Motor neuron (in vitro differentiated cells): ENCODE data around the gene ACSS1. TPM values are rescaled to one million over a fixed set of nuclear protein-coding genes. Genes with fewer than 3 reads are reported as not detected.

Experiments
- ATAC-seq, 8 experiments: fragments of 200-7000 bp; cut with Tn5 transposase; replicated peaks in 6 of 8; 2 replicates each; pipeline ENCODE4 v1.8.0; 2021; ENCODE audit warnings: mild to moderate bottlenecking in 8 of 8, moderate library complexity in 8 of 8
- H3K27ac ChIP-seq, 2 donors: fragments of 250-450 bp; sonication (Bioruptor Pico); 2 replicates each; pipeline ENCODE4 v1.9.0; 2021; ENCODE audit warnings: antibody characterized with exemption in 2 of 2, mild to moderate bottlenecking in 2 of 2, moderate library complexity in 1 of 2
- H3K4me1 ChIP-seq, 2 donors: fragments of 250-450 bp; sonication (Bioruptor Pico); replicated peaks in 1 of 2; 2 replicates each; pipeline ENCODE4 v1.6.1; 2021; ENCODE audit warnings: antibody characterized with exemption in 2 of 2, mild to moderate bottlenecking in 2 of 2, moderate library complexity in 1 of 2
- H3K4me3 ChIP-seq, 5 donors: fragments of 250-450 bp; sonication (Bioruptor Pico); 2 replicates each; pipeline ENCODE4 v1.9.0; 2021; ENCODE audit warnings: antibody characterized with exemption in 5 of 5, mild to moderate bottlenecking in 5 of 5, moderate library complexity in 4 of 5
- WGBS, 10 experiments: fragments of 450-650 bp; shearing (Covaris generic); methylation state at CpG; one replicate each; pipeline ENCODE4 v1.0.0; 2022; 5-methylcytosine and 5-hydroxymethylcytosine counted together
- in situ Hi-C, 9 experiments: fragments of 400-800 bp; cut with MboI; loops; one replicate each; pipeline ENCODE4 v1.15.0; 2021; ENCODE audit warnings: low sequenced_read_pairs in 9 of 9, low pct_unique_long_range_greater_than_20kb in 2 of 9; ENCODE audit not compliant: unreplicated experiment in 9 of 9
- total RNA-seq, 8 experiments: library from RNA; unstranded; fragments of 300-600 nt; gene quantifications; 2 replicates each; pipeline versions ENCODE4 v1.2.3 to v1.2.4, GENCODE V29; 2022

Gene ACSS1
- total RNA-seq, 8 experiments from 2014 or later = 2.1 to 28.9 (median 3.8) TPM

GRCh38 chr20:25084626-25085187 is 26.8 kb upstream of the ACSS1 start:
- Histone ChIP-seq H3K27ac (no peak overlapping the region), H3K4me1 (peaks cover 9 to 17% of the 10 kb centered on the region in 2 donors), H3K4me3 (peak overlapping the region in 2 of 5 donors; percentile 15 to 25)
- in situ Hi-C loops = no loop called here
- peak in 1 of 8 experiments; percentile 6 for ATAC-seq
- 0 to 20% (median 9%) methylated on average over 1 to 7 of the region's 36 CpGs; no CpG with 5 or more reads in 4 of the 10 experiments for WGBS, 10 experiments

- peak in 7 of 8 experiments; percentile 23 to 76 (median 59) for ATAC-seq
- in situ Hi-C loops = no loop called here
- peak overlapping the region in 4 of 5 donors; percentile 1 to 25 (median 13) for H3K4me3 ChIP-seq
- WGBS, 10 experiments = 0 to 7% (median 4%) methylated on average over 3 to 16 of the region's 54 CpGs; no CpG with 5 or more reads in 4 of the 10 experiments
- peaks cover 9 to 17% of the 10 kb centered on the region in 2 donors for H3K4me1 ChIP-seq
- H3K27ac ChIP-seq = no peak overlapping the region
Observed at GRCh38 chr20:25083773-25084625, 26.1 kb upstream of the ACSS1 start.

- 2 to 10% (median 4%) methylated on average over 5 to 24 of the region's 44 CpGs; no CpG with 5 or more reads in 1 of the 10 experiments for WGBS, 10 experiments
Observed at GRCh38 chr20:25083141-25083772, 25.3 kb upstream of the ACSS1 start.

GRCh38 chr20:25082498-25082873 is 24.5 kb upstream of the ACSS1 start:
- no peak for ATAC-seq
- Histone ChIP-seq H3K27ac (no peak overlapping the region), H3K4me3 (no peak overlapping the region), H3K4me1 (peaks cover 9 to 22% of the 10 kb centered on the region in 2 donors)
- in situ Hi-C loops = no loop called here
- 0 to 33% (median 17%) methylated on average over 2 to 6 of the region's 9 CpGs; no CpG with 5 or more reads in 5 of the 10 experiments for WGBS, 10 experiments

More at GRCh38 chr20:25083141-25083772, 25.3 kb upstream of the ACSS1 start:
- peak in 2 of 8 experiments; percentile 7 to 17 for ATAC-seq
- peaks cover 9 to 17% of the 10 kb centered on the region in 2 donors for H3K4me1 ChIP-seq
- peak overlapping the region in 3 of 5 donors; percentile 1 to 25 (median 11) for H3K4me3 ChIP-seq
- H3K27ac ChIP-seq = no peak overlapping the region
- in situ Hi-C loops = no loop called here

DNA sequence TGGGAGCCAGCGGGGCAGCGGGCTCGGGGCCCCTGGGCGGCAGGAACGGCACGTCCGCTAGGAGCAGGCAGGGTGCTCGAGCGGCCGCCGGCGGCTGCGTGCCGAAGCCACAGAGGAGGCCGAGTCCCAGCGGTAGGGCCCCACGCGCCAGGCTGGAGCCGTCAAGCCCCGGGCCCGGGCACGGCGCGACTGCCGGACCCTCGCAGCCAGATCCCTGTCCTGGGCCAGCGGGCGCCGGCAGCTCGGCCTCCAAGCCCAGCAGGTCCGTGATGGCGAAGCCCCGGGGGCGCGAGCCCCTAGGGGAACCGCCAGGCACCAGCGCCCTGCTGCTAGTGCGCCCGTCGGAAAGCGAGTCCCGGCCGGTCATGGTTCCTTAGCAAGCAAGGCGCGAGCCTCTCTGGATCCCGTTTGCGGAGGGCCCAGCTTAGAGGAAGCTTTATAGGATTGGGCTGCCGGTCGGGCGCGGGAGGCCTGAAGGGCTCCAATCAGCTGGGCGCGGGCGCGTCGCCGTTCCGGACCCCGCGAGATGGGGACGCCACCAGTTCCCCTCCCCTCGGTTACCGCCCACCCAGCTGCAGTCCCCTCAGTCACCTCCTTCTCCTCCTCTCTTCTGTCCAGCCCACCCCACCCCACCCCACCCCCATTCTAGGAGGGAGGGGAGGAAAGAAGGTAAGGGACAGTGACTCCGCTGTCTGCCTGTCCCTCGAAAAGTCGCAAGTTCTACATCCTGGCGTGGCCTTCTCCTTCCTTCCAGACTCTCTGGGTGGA is 24.0 kb upstream of the ACSS1 start, which contains the start of gene VSX1:
Gene VSX1, minus strand, starts transcription at position 412 of the 768 bp plus-strand sequence. Its CDS starts 45 bp downstream, at position 367.
- Histone ChIP-seq H3K4me3 (peak within 1 kb of the TSS; percentile 8 to 29 (median 27)), H3K4me1 (peaks cover 9 to 24% of the 10 kb centered on the region in 2 donors), H3K27ac (no peak within 1 kb of the TSS)
- in situ Hi-C loops = no loop called here
- 3% methylated on average over 19 of the region's 67 CpGs; no CpG with 5 or more reads in 9 of the 10 experiments for WGBS, 10 experiments
- no peak for ATAC-seq

GRCh38 chr20:25081065-25081729 is 23.3 kb upstream of the ACSS1 start:
- in situ Hi-C loops = no loop called here
- peak in 6 of 8 experiments; percentile 44 to 58 (median 53) for ATAC-seq
- WGBS, 10 experiments = 0 to 36% (median 4%) methylated on average over 1 to 12 of the region's 54 CpGs; no CpG with 5 or more reads in 2 of the 10 experiments
- peaks cover 9 to 24% of the 10 kb centered on the region in 2 donors for H3K4me1 ChIP-seq
- no peak overlapping the region for H3K27ac ChIP-seq
- H3K4me3 ChIP-seq = peak overlapping the region; percentile 8 to 29 (median 27)

DNA sequence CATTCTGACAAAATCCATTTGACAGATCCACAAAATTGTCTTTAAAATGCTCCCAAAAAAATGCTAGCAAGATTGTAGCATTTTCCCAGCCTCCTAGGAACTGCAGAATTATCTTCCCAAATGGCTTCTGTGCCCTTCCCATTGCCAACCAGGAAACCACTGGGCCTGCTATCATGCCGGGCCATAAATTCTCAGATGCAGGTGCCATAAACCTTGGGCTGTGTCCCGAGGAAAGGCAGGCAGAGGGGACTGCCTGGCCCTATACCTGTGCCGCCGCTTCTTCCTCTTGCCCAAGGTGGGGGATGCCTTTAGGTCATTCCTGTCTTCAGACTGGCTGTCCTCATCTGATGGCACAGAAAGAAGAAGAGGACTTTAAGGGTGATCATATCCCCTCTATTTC is 21.2 kb upstream of the ACSS1 start:
- ATAC-seq = no peak
- in situ Hi-C loops = loop anchor here in 1 of 9 experiments (10.0 kb wide), 1 partner anchor 96 kb away; no protein-coding TSS in a partner anchor
- WGBS, 10 experiments = 60 to 100% (median 74%) methylated on average over 1 to 4 of the region's 4 CpGs; no CpG with 5 or more reads in 3 of the 10 experiments

DNA sequence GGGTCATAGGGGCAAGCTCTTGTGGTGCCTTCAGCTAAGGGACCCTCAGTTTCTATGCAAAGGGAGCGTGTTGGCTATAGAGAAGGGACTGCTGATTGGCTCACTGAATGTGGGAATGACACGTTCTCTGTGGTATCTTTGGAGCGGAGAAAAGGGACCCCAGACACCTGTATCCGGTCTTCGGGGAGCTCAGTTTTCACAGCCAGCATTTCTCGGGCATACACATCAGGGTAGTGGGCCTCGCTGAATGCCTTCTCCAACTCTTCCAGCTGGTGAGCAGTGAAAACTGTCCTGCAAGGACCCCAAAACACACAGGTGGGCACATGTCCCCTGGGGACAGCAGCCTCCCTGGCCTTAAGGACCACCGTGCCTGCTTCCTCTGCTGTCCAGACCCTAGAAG is 20.7 kb upstream of the ACSS1 start:
- no peak for ATAC-seq
- H3K27ac ChIP-seq = no peak overlapping the region
- peaks cover 6 to 18% of the 10 kb centered on the region in 2 donors for H3K4me1 ChIP-seq
- in situ Hi-C loops = loop anchor here in 1 of 9 experiments (10.0 kb wide), 1 partner anchor 96 kb away; no protein-coding TSS in a partner anchor
- no peak overlapping the region for H3K4me3 ChIP-seq
- 33 to 100% (median 65%) methylated on average over 1 to 8 of the region's 8 CpGs; no CpG with 5 or more reads in 3 of the 10 experiments for WGBS, 10 experiments

More for the DNA sequence above, 21.2 kb upstream of the ACSS1 start:
- Histone ChIP-seq H3K4me1 (peaks cover 9 to 21% of the 10 kb centered on the region in 2 donors), H3K27ac (no peak overlapping the region), H3K4me3 (no peak overlapping the region)

- peak; percentile 66 to 84 (median 80) for ATAC-seq
- WGBS, 10 experiments = 0 to 31% (median 5%) methylated on average over 1 to 17 of the region's 38 CpGs; no CpG with 5 or more reads in 3 of the 10 experiments
- no peak overlapping the region for H3K27ac ChIP-seq
- H3K4me1 ChIP-seq = peaks cover 0 to 10% of the 10 kb centered on the region in 2 donors
- in situ Hi-C loops = loop anchor here in 1 of 9 experiments (10.0 kb wide), 1 partner anchor 97 kb away; no protein-coding TSS in a partner anchor
- H3K4me3 ChIP-seq = peak overlapping the region; percentile 9 to 31 (median 18)
Observed at GRCh38 chr20:25077610-25078169, 19.8 kb upstream of the ACSS1 start.

GRCh38 chr20:25076731-25077609 is 19.0 kb upstream of the ACSS1 start:
- in situ Hi-C loops = loop anchor here in 1 of 9 experiments (10.0 kb wide), 1 partner anchor 98 kb away; no protein-coding TSS in a partner anchor
- 0 to 46% (median 23%) methylated on average over 1 to 13 of the region's 14 CpGs; no CpG with 5 or more reads in 1 of the 10 experiments for WGBS, 10 experiments
- H3K27ac ChIP-seq = no peak overlapping the region

More at GRCh38 chr20:25076731-25077609, 19.0 kb upstream of the ACSS1 start:
- H3K4me3 ChIP-seq = peak overlapping the region in 3 of 5 donors; percentile 9 to 31 (median 23)
- H3K4me1 ChIP-seq = peaks cover 0 to 10% of the 10 kb centered on the region in 2 donors
- peak; percentile 9 to 39 (median 15) for ATAC-seq
